Fibroblast of lung (primary cell): ENCODE data around the gene ZNF79. TPM values are rescaled to one million over a fixed set of nuclear protein-coding genes. Genes with fewer than 3 reads are reported as not detected.
A peak's percentile ranks its signal among the peaks of the same experiment; 100 is the strongest.

Experiments used
- DNase-seq, 2 donors: peaks; one replicate each; pipeline versions ENCODE4 v3.0.0 to v3.0.0-alpha.2; 2010; ENCODE audit warnings: low read depth in 2 of 2
- H2AFZ ChIP-seq: 2 replicates; pipeline ENCODE4 v1.5.1; 2012; ENCODE audit warnings: low read length, control low read depth, inconsistent platforms
- H3K27ac ChIP-seq: 2 replicates; pipeline ENCODE4 v1.5.1; 2011; ENCODE audit warnings: low read length, control low read depth; ENCODE audit not compliant: insufficient read depth
- H3K27me3 ChIP-seq: 2 replicates; pipeline ENCODE4 v1.5.1; 2011; ENCODE audit warnings: mild to moderate bottlenecking, low read length; ENCODE audit not compliant: control insufficient read depth, insufficient read depth
- H3K36me3 ChIP-seq: 2 replicates; pipeline ENCODE4 v1.5.1; 2011; ENCODE audit warnings: low read length; ENCODE audit not compliant: control insufficient read depth, insufficient read depth
- H3K4me1 ChIP-seq: 2 replicates; pipeline ENCODE4 v1.5.1; 2011; ENCODE audit warnings: low read length; ENCODE audit not compliant: control insufficient read depth, insufficient read depth; ENCODE audit errors: extremely low read depth
- H3K4me2 ChIP-seq: 2 replicates; pipeline ENCODE4 v1.5.1; 2011; ENCODE audit warnings: low read length, control low read depth; ENCODE audit not compliant: insufficient read depth; ENCODE audit errors: extremely low read depth
- H3K4me3 ChIP-seq, 4 experiments: fragments of 200-600 bp in 1 of 4; sonication (generic) in 1 of 4; replicated peaks in 1 of 4; 2 replicates each; pipeline ENCODE4 v1.5.1; 2011 to 2016; ENCODE audit warnings: low read length in 4 of 4, low read depth in 3 of 4, mild to moderate bottlenecking in 3 of 4, control low read depth in 2 of 4, inconsistent platforms in 1 of 4, mixed read lengths in 1 of 4; ENCODE audit not compliant: insufficient read depth in 1 of 4; ENCODE audit errors: control extremely low read depth in 1 of 4
- H3K79me2 ChIP-seq: 2 replicates; pipeline ENCODE4 v1.5.1; 2012; ENCODE audit warnings: mild to moderate bottlenecking, low read length, inconsistent platforms; ENCODE audit not compliant: control insufficient read depth, insufficient read depth
- H3K9ac ChIP-seq: 2 replicates; pipeline ENCODE4 v1.5.1; 2011; ENCODE audit warnings: mild to moderate bottlenecking, low read length, control low read depth; ENCODE audit not compliant: insufficient read depth
- H3K9me3 ChIP-seq: 2 replicates; pipeline ENCODE4 v1.5.1; 2012; ENCODE audit warnings: low read depth, low read length; ENCODE audit not compliant: control insufficient read depth, insufficient read depth
- H4K20me1 ChIP-seq: 2 replicates; pipeline ENCODE4 v1.5.1; 2011; ENCODE audit warnings: low read length; ENCODE audit not compliant: control insufficient read depth, insufficient read depth; ENCODE audit errors: extremely low read depth
- CTCF ChIP-seq, 2 donors: IDR thresholded peaks in 1 of 2; conservative IDR thresholded peaks in 1 of 2; 1 replicate in 1 of 2; 2 replicates in 1 of 2; pipeline ENCODE4 v1.5.1; 2011 to 2012; ENCODE audit warnings: low read length in 2 of 2, control low read depth in 1 of 2, inconsistent platforms in 1 of 2, low read depth in 1 of 2, mild to moderate bottlenecking in 1 of 2
- EZH2 ChIP-seq: IDR thresholded peaks from 2 replicates; pipeline ENCODE4 v1.5.1; 2012; ENCODE audit warnings: low read length, control low read depth, mild to moderate bottlenecking; ENCODE audit errors: missing control alignments
- polyA plus RNA-seq, 2 donors: library from polyadenylated mRNA; depleted of rRNA in 1 of 2; stranded (reverse) in 1 of 2; unstranded in 1 of 2; fragments of >200 nt; gene quantifications; 2 replicates each; pipeline ENCODE4 v1.2.1, GENCODE V29; 2011 to 2012; ENCODE audit warnings: missing spikeins in 1 of 2
- total RNA-seq: library from RNA; depleted of rRNA; stranded (reverse); fragments of >200 nt; gene quantifications from 2 replicates; pipeline ENCODE4 v1.2.1, GENCODE V29; 2014

ZNF79 gene
- total and polyA plus RNA-seq, 2 donors (not counting 1 experiment from before 2014, with no cell fraction given): 4.9 to 15.0 TPM

- H3K4me1 ChIP-seq: peaks cover 2% of the 10 kb centered on the region
- H3K4me3 ChIP-seq: no peak overlapping the region
- H3K4me2 ChIP-seq: no peak overlapping the region
- H2AFZ ChIP-seq: no peak overlapping the region
- H3K27ac ChIP-seq: no peak overlapping the region
- no peak for TF ChIP-seq CTCF (conservative IDR thresholded peaks at IDR 0.05 in 1 of 2, IDR thresholded peaks at IDR 0.05 in 1 of 2; ENCODE audit: low read depth in 1 of 2, low read length in 2 of 2)
- no peak for TF ChIP-seq EZH2
- no peak overlapping the region for H3K9ac ChIP-seq
- no peak for DNase-seq
- peaks cover 14% of the 10 kb centered on the region for H3K79me2 ChIP-seq
- no peaks in the 10 kb centered on the region for H3K27me3 ChIP-seq
- H3K9me3 ChIP-seq: peaks cover 4% of the 10 kb centered on the region
- H3K36me3 ChIP-seq: peaks cover 39% of the 10 kb centered on the region
- H4K20me1 ChIP-seq: no peaks in the 10 kb centered on the region
Measured at GRCh38 chr9:127444283-127444920, 20.2 kb downstream of the ZNF79 start.

- TF ChIP-seq CTCF (conservative IDR thresholded peaks at IDR 0.05 in 1 of 2, IDR thresholded peaks at IDR 0.05 in 1 of 2; ENCODE audit: low read depth in 1 of 2, low read length in 2 of 2) (no peak), EZH2 (no peak)
- peaks cover 2% of the 10 kb centered on the region for H3K4me1 ChIP-seq
- H3K27me3 ChIP-seq: no peaks in the 10 kb centered on the region
- H3K36me3 ChIP-seq: peaks cover 40% of the 10 kb centered on the region
- DNase-seq: peak; percentile 42 to 49
- H4K20me1 ChIP-seq: peaks cover 3% of the 10 kb centered on the region
- no peak overlapping the region for H3K9ac ChIP-seq
- H3K4me3 ChIP-seq: no peak overlapping the region
- no peak overlapping the region for H2AFZ ChIP-seq
- peaks cover 4% of the 10 kb centered on the region for H3K9me3 ChIP-seq
- H3K27ac ChIP-seq: no peak overlapping the region
- H3K79me2 ChIP-seq: peaks cover 22% of the 10 kb centered on the region
- no peak overlapping the region for H3K4me2 ChIP-seq
Measured at GRCh38 chr9:127444921-127445850, 21.0 kb downstream of the ZNF79 start.
